ENCODE data around the gene BLOC1S5.
"Not testable (repeated sequence)": the region's sequence is repeated elsewhere in the genome, so short reads cannot be mapped to it uniquely, and the experiment has no call there.

BLOC1S5 gene

GRCh38 chr6:8069631-8070284, 5.6 kb upstream of the BLOC1S5 start:
- Histone ChIP-seq H3K9me3 (ENCODE audit: control insufficient read depth, insufficient read depth, low read length) (no peaks in the 10 kb centered on the region), H3K4me1 (ENCODE audit: insufficient read depth, low read length) (peaks cover 10% of the 10 kb centered on the region; the same call in 1 of the 2 replicates), H3K9ac (ENCODE audit: low read depth, low read length) (no peak overlapping the region), H3K36me3 (ENCODE audit: insufficient read depth, low read length) (no peaks in the 10 kb centered on the region)

- Histone ChIP-seq H3K9ac (ENCODE audit: low read depth, low read length) (no peak overlapping the region), H3K36me3 (ENCODE audit: insufficient read depth, low read length) (no peaks in the 10 kb centered on the region), H3K9me3 (ENCODE audit: control insufficient read depth, insufficient read depth, low read length) (no peaks in the 10 kb centered on the region), H3K4me1 (ENCODE audit: insufficient read depth, low read length) (peaks cover 13% of the 10 kb centered on the region; the same call in 1 of the 2 replicates)
Observed at GRCh38 chr6:8069151-8069550, 5.0 kb upstream of the BLOC1S5 start.

- no peak overlapping the region for H3K9ac ChIP-seq (ENCODE audit: low read depth, low read length)
- no peaks in the 10 kb centered on the region for H3K9me3 ChIP-seq (ENCODE audit: control insufficient read depth, insufficient read depth, low read length)
- peaks cover 13% of the 10 kb centered on the region; the same call in 1 of the 2 replicates for H3K4me1 ChIP-seq (ENCODE audit: insufficient read depth, low read length)
- no peaks in the 10 kb centered on the region for H3K36me3 ChIP-seq (ENCODE audit: insufficient read depth, low read length)
Observed at GRCh38 chr6:8066108-8066507, 1.9 kb upstream of the BLOC1S5 start.

- no peaks in the 10 kb centered on the region for H3K36me3 ChIP-seq (ENCODE audit: insufficient read depth, low read length)
- peaks cover 13% of the 10 kb centered on the region; the same call in 1 of the 2 replicates for H3K4me1 ChIP-seq (ENCODE audit: insufficient read depth, low read length)
- no peak overlapping the region for H3K9ac ChIP-seq (ENCODE audit: low read depth, low read length)
- no peaks in the 10 kb centered on the region for H3K9me3 ChIP-seq (ENCODE audit: control insufficient read depth, insufficient read depth, low read length)
Observed at GRCh38 chr6:8065519-8065911, 1.3 kb upstream of the BLOC1S5 start.

- H3K9ac ChIP-seq (ENCODE audit: low read depth, low read length), result peak overlapping the region; percentile 14; the same call in 1 of the 2 replicates
- no peaks in the 10 kb centered on the region for H3K9me3 ChIP-seq (ENCODE audit: control insufficient read depth, insufficient read depth, low read length)
- no peaks in the 10 kb centered on the region for H3K36me3 ChIP-seq (ENCODE audit: insufficient read depth, low read length)
- peaks cover 13% of the 10 kb centered on the region; the same call in 1 of the 2 replicates for H3K4me1 ChIP-seq (ENCODE audit: insufficient read depth, low read length)
Observed at GRCh38 chr6:8064638-8065518, 689 bp upstream of the BLOC1S5 start.

GRCh38 chr6:8061736-8062135, 2.5 kb downstream of the BLOC1S5 start:
- Histone ChIP-seq H3K36me3 (ENCODE audit: insufficient read depth, low read length) (peaks cover 2% of the 10 kb centered on the region; the same call in 1 of the 2 replicates), H3K9me3 (ENCODE audit: control insufficient read depth, insufficient read depth, low read length) (no peaks in the 10 kb centered on the region), H3K4me1 (ENCODE audit: insufficient read depth, low read length) (peaks cover 13% of the 10 kb centered on the region; the same call in 1 of the 2 replicates), H3K9ac (ENCODE audit: low read depth, low read length) (no peak overlapping the region)

GRCh38 chr6:8060346-8060745, 3.8 kb downstream of the BLOC1S5 start:
- Histone ChIP-seq H3K36me3 (ENCODE audit: insufficient read depth, low read length) (peaks cover 2% of the 10 kb centered on the region; the same call in 1 of the 2 replicates), H3K9me3 (ENCODE audit: control insufficient read depth, insufficient read depth, low read length) (no peaks in the 10 kb centered on the region), H3K9ac (ENCODE audit: low read depth, low read length) (no peak overlapping the region)

GRCh38 chr6:8059129-8059528, 5.1 kb downstream of the BLOC1S5 start:
- Histone ChIP-seq H3K4me1 (ENCODE audit: insufficient read depth, low read length) (no peaks in the 10 kb centered on the region), H3K36me3 (ENCODE audit: insufficient read depth, low read length) (peaks cover 2% of the 10 kb centered on the region; the same call in 1 of the 2 replicates), H3K9me3 (ENCODE audit: control insufficient read depth, insufficient read depth, low read length) (no peaks in the 10 kb centered on the region), H3K9ac (ENCODE audit: low read depth, low read length) (no peak overlapping the region)

More at GRCh38 chr6:8060346-8060745, 3.8 kb downstream of the BLOC1S5 start:
- peaks cover 8% of the 10 kb centered on the region; the same call in 1 of the 2 replicates for H3K4me1 ChIP-seq (ENCODE audit: insufficient read depth, low read length)

GRCh38 chr6:8057793-8058192, 6.4 kb downstream of the BLOC1S5 start:
- H3K9me3 ChIP-seq (ENCODE audit: control insufficient read depth, insufficient read depth, low read length), result no peaks in the 10 kb centered on the region
- H3K4me1 ChIP-seq (ENCODE audit: insufficient read depth, low read length), result no peaks in the 10 kb centered on the region
- H3K36me3 ChIP-seq (ENCODE audit: insufficient read depth, low read length), result peaks cover 2% of the 10 kb centered on the region; the same call in 1 of the 2 replicates
- no peak overlapping the region for H3K9ac ChIP-seq (ENCODE audit: low read depth, low read length)

- Histone ChIP-seq H3K4me1 (ENCODE audit: insufficient read depth, low read length) (no peaks in the 10 kb centered on the region), H3K9me3 (ENCODE audit: control insufficient read depth, insufficient read depth, low read length) (no peaks in the 10 kb centered on the region), H3K9ac (ENCODE audit: low read depth, low read length) (no peak overlapping the region), H3K36me3 (ENCODE audit: insufficient read depth, low read length) (peaks cover 2% of the 10 kb centered on the region; the same call in 1 of the 2 replicates)
Observed at GRCh38 chr6:8057263-8057662, 6.9 kb downstream of the BLOC1S5 start.

- no peaks in the 10 kb centered on the region for H3K36me3 ChIP-seq (ENCODE audit: insufficient read depth, low read length)
- no peak overlapping the region for H3K9ac ChIP-seq (ENCODE audit: low read depth, low read length)
- H3K9me3 ChIP-seq (ENCODE audit: control insufficient read depth, insufficient read depth, low read length), result no peaks in the 10 kb centered on the region
- no peaks in the 10 kb centered on the region for H3K4me1 ChIP-seq (ENCODE audit: insufficient read depth, low read length)
Observed at GRCh38 chr6:8054276-8054675, 9.9 kb downstream of the BLOC1S5 start.

GRCh38 chr6:8047541-8048292, 16.5 kb downstream of the BLOC1S5 start:
- no peaks in the 10 kb centered on the region for H3K9me3 ChIP-seq (ENCODE audit: control insufficient read depth, insufficient read depth, low read length)
- H3K36me3 ChIP-seq (ENCODE audit: insufficient read depth, low read length), result no peaks in the 10 kb centered on the region
- no peaks in the 10 kb centered on the region for H3K4me1 ChIP-seq (ENCODE audit: insufficient read depth, low read length)
- no peak overlapping the region for H3K9ac ChIP-seq (ENCODE audit: low read depth, low read length)

GRCh38 chr6:8045769-8046168, 18.4 kb downstream of the BLOC1S5 start:
- H3K9ac ChIP-seq (ENCODE audit: low read depth, low read length); H3K9me3 ChIP-seq (ENCODE audit: control insufficient read depth, insufficient read depth, low read length); H3K4me1 ChIP-seq (ENCODE audit: insufficient read depth, low read length); H3K36me3 ChIP-seq (ENCODE audit: insufficient read depth, low read length): not testable (repeated sequence)

- no peaks in the 10 kb centered on the region for H3K36me3 ChIP-seq (ENCODE audit: insufficient read depth, low read length)
- no peak overlapping the region for H3K9ac ChIP-seq (ENCODE audit: low read depth, low read length)
- no peaks in the 10 kb centered on the region for H3K9me3 ChIP-seq (ENCODE audit: control insufficient read depth, insufficient read depth, low read length)
- H3K4me1 ChIP-seq (ENCODE audit: insufficient read depth, low read length), result no peaks in the 10 kb centered on the region
Observed at GRCh38 chr6:8043221-8043620, 21.0 kb downstream of the BLOC1S5 start.

Measured in ES-I3 (cell line).